Osteoblast (primary cell): ENCODE results near the gene GALP. TPM values are rescaled to one million over a fixed set of nuclear protein-coding genes. Genes with fewer than 3 reads are reported as not detected.

Source experiments
- DNase-seq: peaks from one replicate; pipeline ENCODE4 v3.0.0; 2011; ENCODE audit warnings: low spot score, mixed read lengths; ENCODE audit not compliant: insufficient read length; ENCODE audit errors: missing footprints
- H2AFZ ChIP-seq: 2 replicates; pipeline ENCODE4 v1.6.0; 2011; ENCODE audit warnings: mild to moderate bottlenecking, low read length
- H3K27ac ChIP-seq: 2 replicates; pipeline ENCODE4 v1.5.1; 2011; ENCODE audit warnings: mild to moderate bottlenecking, low read depth, low read length, moderate library complexity
- H3K27me3 ChIP-seq: 2 replicates; pipeline ENCODE4 v1.6.0; 2012; ENCODE audit warnings: mild to moderate bottlenecking, control low read depth, inconsistent platforms, low read length, moderate library complexity; ENCODE audit not compliant: insufficient read depth
- H3K36me3 ChIP-seq: 2 replicates; pipeline ENCODE4 v1.5.1; 2011; ENCODE audit warnings: mild to moderate bottlenecking, low read length, control low read depth, moderate library complexity; ENCODE audit not compliant: insufficient read depth
- H3K4me1 ChIP-seq: 2 replicates; pipeline ENCODE4 v1.5.1; 2011; ENCODE audit warnings: mild to moderate bottlenecking, low read length, control low read depth, moderate library complexity; ENCODE audit not compliant: insufficient read depth
- H3K4me2 ChIP-seq: 2 replicates; pipeline ENCODE4 v1.6.0; 2011; ENCODE audit warnings: mild to moderate bottlenecking, low read length; ENCODE audit not compliant: insufficient read depth
- H3K4me3 ChIP-seq: fragments of 200-600 bp; sonication (generic); 3 replicates; pipeline ENCODE4 v1.5.1; 2012; ENCODE audit warnings: mild to moderate bottlenecking, low read length, inconsistent platforms; ENCODE audit not compliant: insufficient read depth
- H3K79me2 ChIP-seq: 2 replicates; pipeline ENCODE4 v1.6.0; 2012; ENCODE audit warnings: mild to moderate bottlenecking, low read length, control low read depth, inconsistent platforms; ENCODE audit not compliant: insufficient read depth
- H3K9me3 ChIP-seq: 2 replicates; pipeline ENCODE4 v1.5.1; 2011; ENCODE audit warnings: low read depth, low read length, control low read depth
- H4K20me1 ChIP-seq: 2 replicates; pipeline ENCODE4 v1.6.0; 2012; ENCODE audit warnings: mild to moderate bottlenecking, low read length, control low read depth; ENCODE audit not compliant: insufficient read depth
- CTCF ChIP-seq: IDR thresholded peaks from 2 replicates; pipeline ENCODE4 v1.5.1; 2011; ENCODE audit warnings: mild to moderate bottlenecking, low read depth, low read length, moderate library complexity; ENCODE audit errors: extremely low read depth
- total RNA-seq: library from RNA; depleted of rRNA; stranded (reverse); fragments of >200 nt; gene quantifications from 2 replicates; pipeline ENCODE4 v1.2.3, GENCODE V29; 2012

Gene GALP
- total RNA-seq, 1 donor: not detected

GRCh38 chr19:56141417-56141993, 34.3 kb upstream of the GALP start:
- TF ChIP-seq CTCF: no peak
- Histone ChIP-seq H3K79me2 (peaks cover 27% of the 10 kb centered on the region), H4K20me1 (no peaks in the 10 kb centered on the region), H3K4me1 (peaks cover 14% of the 10 kb centered on the region), H3K4me3 (peak overlapping the region; percentile 76), H3K27ac (no peak overlapping the region), H3K9me3 (no peaks in the 10 kb centered on the region), H2AFZ (peak overlapping the region; percentile 18), H3K4me2 (peak overlapping the region; percentile 90), H3K27me3 (no peaks in the 10 kb centered on the region), H3K36me3 (no peaks in the 10 kb centered on the region)
- peak; percentile 84 for DNase-seq

- Histone ChIP-seq H3K4me1 (peaks cover 14% of the 10 kb centered on the region), H3K4me3 (peak overlapping the region; percentile 76), H3K4me2 (peak overlapping the region; percentile 90), H4K20me1 (no peaks in the 10 kb centered on the region), H3K36me3 (no peaks in the 10 kb centered on the region), H2AFZ (peak overlapping the region; percentile 18), H3K79me2 (peaks cover 27% of the 10 kb centered on the region), H3K9me3 (no peaks in the 10 kb centered on the region), H3K27me3 (no peaks in the 10 kb centered on the region), H3K27ac (no peak overlapping the region)
- TF ChIP-seq CTCF: no peak
- peak; percentile 67 for DNase-seq
Observed at GRCh38 chr19:56142087-56142787, 33.6 kb upstream of the GALP start.

GRCh38 chr19:56142897-56143434, 32.8 kb upstream of the GALP start:
- H3K4me3 ChIP-seq: no peak overlapping the region
- H4K20me1 ChIP-seq: no peaks in the 10 kb centered on the region
- no peak overlapping the region for H3K4me2 ChIP-seq
- no peak overlapping the region for H3K27ac ChIP-seq
- no peaks in the 10 kb centered on the region for H3K36me3 ChIP-seq
- no peak for TF ChIP-seq CTCF
- no peaks in the 10 kb centered on the region for H3K27me3 ChIP-seq
- H3K9me3 ChIP-seq: no peaks in the 10 kb centered on the region
- H3K4me1 ChIP-seq: peaks cover 14% of the 10 kb centered on the region
- H3K79me2 ChIP-seq: peaks cover 27% of the 10 kb centered on the region
- no peak overlapping the region for H2AFZ ChIP-seq
- peak; percentile 78 for DNase-seq

GRCh38 chr19:56144376-56144775, 31.4 kb upstream of the GALP start:
- no peak overlapping the region for H2AFZ ChIP-seq
- H3K4me3 ChIP-seq: no peak overlapping the region
- no peaks in the 10 kb centered on the region for H3K9me3 ChIP-seq
- no peaks in the 10 kb centered on the region for H3K36me3 ChIP-seq
- H4K20me1 ChIP-seq: no peaks in the 10 kb centered on the region
- H3K4me1 ChIP-seq: peaks cover 14% of the 10 kb centered on the region
- no peak overlapping the region for H3K27ac ChIP-seq
- H3K4me2 ChIP-seq: no peak overlapping the region
- peak; percentile 90 for DNase-seq
- TF ChIP-seq CTCF: no peak
- no peaks in the 10 kb centered on the region for H3K27me3 ChIP-seq
- peaks cover 27% of the 10 kb centered on the region for H3K79me2 ChIP-seq
